Kidney (tissue), 14 donors: ENCODE data around the gene NKD2. TPM values are rescaled to one million over a fixed set of nuclear protein-coding genes. Genes with fewer than 3 reads are reported as not detected.
A peak's percentile ranks its signal among the peaks of the same experiment; 100 is the strongest.

ENCODE experiments used
- DNase-seq, 5 donors: peaks; one replicate each; pipeline ENCODE4 v3.0.0-alpha.2; 2013 to 2020
- FAIRE-seq: peaks from 2 replicates; lab custom pipeline; 2012; peaks lifted over from hg19 to GRCh38; lab: Jason Lieb, UNC
- H3K27ac ChIP-seq, 2 donors: one replicate each; pipeline ENCODE4 v1.7.0; 2013; ENCODE audit warnings: low read depth in 2 of 2, low read length in 2 of 2, inconsistent platforms in 1 of 2
- H3K27me3 ChIP-seq: one replicate; pipeline ENCODE4 v1.7.1; 2013; ENCODE audit warnings: low read length, inconsistent platforms; ENCODE audit not compliant: control insufficient read depth, insufficient read depth
- H3K36me3 ChIP-seq, 3 donors: one replicate each; pipeline versions ENCODE4 v1.7.0 to v1.7.1; 2013; ENCODE audit warnings: low read length in 3 of 3, control low read depth in 1 of 3, inconsistent platforms in 1 of 3; ENCODE audit not compliant: insufficient read depth in 3 of 3, control insufficient read depth in 2 of 3
- H3K4me1 ChIP-seq, 3 donors: one replicate each; pipeline versions ENCODE4 v1.7.0 to v1.7.1; 2013; ENCODE audit warnings: low read length in 3 of 3, inconsistent platforms in 1 of 3, low read depth in 1 of 3; ENCODE audit not compliant: control insufficient read depth in 2 of 3, insufficient read depth in 2 of 3
- H3K4me3 ChIP-seq, 3 donors: one replicate each; pipeline versions ENCODE4 v1.7.0 to v1.8.1; 2013; ENCODE audit warnings: low read length in 3 of 3, control low read depth in 1 of 3, inconsistent platforms in 1 of 3
- H3K9ac ChIP-seq, 3 donors: one replicate each; pipeline versions ENCODE4 v1.7.0 to v1.7.1; 2013; ENCODE audit warnings: low read length in 3 of 3, control low read depth in 1 of 3, inconsistent platforms in 1 of 3
- H3K9me3 ChIP-seq, 3 donors: one replicate each; pipeline versions ENCODE4 v1.7.0 to v1.7.1; 2013; ENCODE audit warnings: low read length in 3 of 3, control low read depth in 1 of 3, inconsistent platforms in 1 of 3; ENCODE audit not compliant: control insufficient read depth in 2 of 3, insufficient read depth in 1 of 3
- intact Hi-C: fragments of 100-400 bp; cut with DNase I; formaldehyde crosslinking; loops from one replicate; pipeline ENCODE4 v1.11.1; 2022
- polyA plus RNA-seq: library from polyadenylated mRNA; stranded (reverse); fragments of 350-450 nt; fragmentation: Illumina TruSeq; extraction: RNeasy Lipid Tissue Mini Kit (QIAGEN cat#74804); gene quantifications from one replicate; pipeline ENCODE4 v1.2.3, GENCODE V29; 2014; ENCODE audit warnings: low read depth, low replicate concordance; ENCODE audit not compliant: insufficient read depth
- total RNA-seq: library from RNA; stranded (reverse); fragmentation: NEBNext Ultra II Directional; extraction: Animal tissue kit (Norgen Biotek cat#: 25700); gene quantifications from one replicate; pipeline ENCODE4 v1.2.1, GENCODE V29; 2021
- TF ChIP-seq, protein P1 (sequence below): IDR thresholded peaks from 3 replicates; pipeline ENCODE4 v1.5.1; 2012; ENCODE audit warnings: mild to moderate bottlenecking, moderate library complexity, borderline replicate concordance; ENCODE audit not compliant: insufficient read depth; ENCODE audit errors: extremely low read depth
- donor health status: control.
- donor health status: control.
- donor health status: control.
- donor health status: control.
- donor health status: control.
- donor health status: DM: yes; HTN: yes; CAD: no.
- donor health status: Normal renal cell carcinoma (clear cell type).

Gene NKD2
- total and polyA plus RNA-seq, 2 donors from 2014 or later = 7.9 to 14.1 TPM

DNA sequence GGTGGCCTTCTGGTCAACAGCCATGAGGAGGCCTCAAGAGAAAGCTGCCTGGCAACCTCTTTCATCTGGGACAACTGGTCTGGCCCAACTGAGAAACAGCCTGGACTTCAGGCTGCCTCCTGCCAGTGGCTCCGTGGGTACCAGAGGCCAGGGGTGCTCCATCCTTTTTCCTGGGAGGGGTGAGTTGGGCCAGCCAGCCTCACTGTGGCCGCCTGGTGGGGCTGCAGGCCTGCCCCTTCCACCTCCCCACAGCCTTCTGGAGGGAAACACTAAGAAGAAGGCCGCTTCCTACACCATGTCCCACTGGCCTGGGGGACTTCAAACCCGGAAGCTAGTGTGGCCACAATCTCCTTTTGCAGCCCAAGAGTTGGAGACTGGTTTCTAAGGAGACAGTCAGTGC, 13.8 kb upstream of the NKD2 start:
- H3K27me3 ChIP-seq = no peaks in the 10 kb centered on the region
- no peak overlapping the region for H3K9ac ChIP-seq
- DNase-seq (peak in 1 of 5 donors; percentile 52), FAIRE-seq (no peak)
- H3K27ac ChIP-seq = no peak overlapping the region
- intact Hi-C loops = no loop called here
- TF ChIP-seq, protein P1, sequence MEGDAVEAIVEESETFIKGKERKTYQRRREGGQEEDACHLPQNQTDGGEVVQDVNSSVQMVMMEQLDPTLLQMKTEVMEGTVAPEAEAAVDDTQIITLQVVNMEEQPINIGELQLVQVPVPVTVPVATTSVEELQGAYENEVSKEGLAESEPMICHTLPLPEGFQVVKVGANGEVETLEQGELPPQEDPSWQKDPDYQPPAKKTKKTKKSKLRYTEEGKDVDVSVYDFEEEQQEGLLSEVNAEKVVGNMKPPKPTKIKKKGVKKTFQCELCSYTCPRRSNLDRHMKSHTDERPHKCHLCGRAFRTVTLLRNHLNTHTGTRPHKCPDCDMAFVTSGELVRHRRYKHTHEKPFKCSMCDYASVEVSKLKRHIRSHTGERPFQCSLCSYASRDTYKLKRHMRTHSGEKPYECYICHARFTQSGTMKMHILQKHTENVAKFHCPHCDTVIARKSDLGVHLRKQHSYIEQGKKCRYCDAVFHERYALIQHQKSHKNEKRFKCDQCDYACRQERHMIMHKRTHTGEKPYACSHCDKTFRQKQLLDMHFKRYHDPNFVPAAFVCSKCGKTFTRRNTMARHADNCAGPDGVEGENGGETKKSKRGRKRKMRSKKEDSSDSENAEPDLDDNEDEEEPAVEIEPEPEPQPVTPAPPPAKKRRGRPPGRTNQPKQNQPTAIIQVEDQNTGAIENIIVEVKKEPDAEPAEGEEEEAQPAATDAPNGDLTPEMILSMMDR = no peak
- peaks cover 3 to 17% (median 4%) of the 10 kb centered on the region in 3 donors for H3K4me1 ChIP-seq
- no peak overlapping the region for H3K4me3 ChIP-seq
- H3K9me3 ChIP-seq = no peaks in the 10 kb centered on the region
- H3K36me3 ChIP-seq = no peaks in the 10 kb centered on the region

DNA sequence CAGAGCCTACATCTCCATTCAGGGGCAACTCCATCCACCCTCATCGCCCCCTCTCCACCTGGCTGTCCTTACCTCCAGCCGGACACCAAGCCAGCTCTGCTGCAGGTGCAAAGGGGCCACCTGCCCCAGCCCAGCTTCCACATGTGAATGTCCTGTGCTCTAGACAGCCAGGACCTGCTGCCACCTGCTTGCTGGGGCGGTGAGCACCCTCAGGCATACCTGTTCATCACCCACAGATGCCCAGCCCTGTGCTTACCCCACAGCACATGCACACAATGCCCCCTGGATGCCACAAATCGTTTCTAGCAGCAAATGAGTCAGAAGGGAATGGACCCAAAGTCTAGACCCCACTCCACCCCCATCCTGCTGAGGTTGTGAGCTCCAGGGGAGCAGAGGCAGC, 13.3 kb upstream of the NKD2 start:
- Histone ChIP-seq H3K4me3 (no peak overlapping the region), H3K27ac (no peak overlapping the region), H3K4me1 (peaks cover 3 to 16% (median 4%) of the 10 kb centered on the region in 3 donors), H3K9me3 (no peaks in the 10 kb centered on the region), H3K27me3 (no peaks in the 10 kb centered on the region), H3K9ac (no peak overlapping the region), H3K36me3 (no peaks in the 10 kb centered on the region)
- FAIRE-seq (no peak), DNase-seq (peak in 1 of 5 donors; percentile 56)
- intact Hi-C loops = no loop called here
- TF ChIP-seq, protein P1 = no peak

DNA sequence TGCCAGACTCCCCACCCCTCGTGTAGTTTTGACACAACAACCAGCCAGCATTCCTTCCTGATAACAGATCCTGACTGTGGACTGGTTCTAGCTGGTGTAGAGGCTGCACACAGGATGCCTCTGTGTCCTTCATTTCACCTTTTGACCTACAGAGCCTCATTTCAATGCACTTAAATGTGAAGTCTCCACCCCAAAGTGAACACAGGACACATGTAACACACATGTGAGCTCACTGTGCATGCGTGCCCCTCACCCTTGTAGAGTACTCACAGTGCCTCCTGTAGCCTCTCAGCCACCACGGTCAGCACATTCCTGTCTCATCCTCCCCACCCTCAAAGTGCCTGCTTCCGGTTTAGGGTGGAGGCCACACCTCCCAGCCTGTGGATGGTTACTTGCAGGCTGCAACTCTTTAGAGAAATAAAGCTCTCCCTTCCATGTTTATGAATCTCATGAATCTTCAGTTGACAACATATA, 11.6 kb upstream of the NKD2 start:
- no peak overlapping the region for H3K9ac ChIP-seq
- FAIRE-seq (no peak), DNase-seq (peak; percentile 62 to 88 (median 79))
- H3K36me3 ChIP-seq = no peaks in the 10 kb centered on the region
- H3K27ac ChIP-seq = peak overlapping the region in 1 of 2 donors; percentile 7
- intact Hi-C loops = no loop called here
- peaks cover 0 to 16% (median 3%) of the 10 kb centered on the region in 3 donors for H3K4me1 ChIP-seq
- no peaks in the 10 kb centered on the region for H3K9me3 ChIP-seq
- no peaks in the 10 kb centered on the region for H3K27me3 ChIP-seq
- TF ChIP-seq, protein P1 = no peak
- H3K4me3 ChIP-seq = peak overlapping the region in 1 of 3 donors; percentile 24

DNA sequence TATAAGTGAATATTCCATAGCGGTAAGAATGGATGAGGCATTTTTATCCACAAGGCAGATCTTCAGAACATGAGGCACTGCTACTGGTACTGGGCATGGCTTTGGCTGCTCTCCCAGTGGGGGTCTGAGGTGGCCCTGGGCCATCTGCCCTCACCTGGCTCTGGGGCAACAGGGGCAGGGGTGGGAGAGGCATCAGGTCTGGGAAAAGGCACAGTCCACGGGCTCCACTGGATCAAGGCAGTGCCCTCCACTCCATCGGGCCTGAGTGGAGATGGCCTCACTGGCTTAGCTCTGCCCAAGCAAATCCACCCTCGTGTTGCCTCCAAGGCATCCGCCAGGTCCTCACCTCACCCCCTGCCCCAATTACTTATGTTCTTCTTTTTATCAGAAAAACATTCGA, 10.9 kb upstream of the NKD2 start:
- Histone ChIP-seq H3K4me1 (peaks cover 0 to 16% (median 3%) of the 10 kb centered on the region in 3 donors), H3K27ac (peak overlapping the region in 1 of 2 donors; percentile 51), H3K4me3 (no peak overlapping the region), H3K27me3 (no peaks in the 10 kb centered on the region), H3K36me3 (no peaks in the 10 kb centered on the region), H3K9me3 (no peaks in the 10 kb centered on the region), H3K9ac (peak overlapping the region in 1 of 3 donors; percentile 12)
- TF ChIP-seq, protein P1 = no peak
- DNase-seq (peak in 2 of 5 donors; percentile 37 to 65), FAIRE-seq (no peak)
- intact Hi-C loops = no loop called here
